Stimulated activated naive CD8-positive, alpha-beta T cell treated with anti-CD3 and anti-CD28 coated beads, Interleukin-15, Interleukin-2, amounts not matched to agents 100 ng/mL and 50 ng/mL, for 24 hours (primary cell): ENCODE results near the gene CDH23.

Experiments used
- H3K27ac Mint-ChIP-seq: one replicate; pipeline ENCODE4 v1.8.0; 2021; ENCODE audit warnings: mild to moderate bottlenecking, mixed read lengths
- H3K27me3 Mint-ChIP-seq: one replicate; pipeline ENCODE4 v1.8.0; 2021; ENCODE audit warnings: mixed read lengths
- H3K36me3 Mint-ChIP-seq: one replicate; pipeline ENCODE4 v1.8.0; 2021; ENCODE audit warnings: low read depth, mixed read lengths
- H3K4me1 Mint-ChIP-seq: one replicate; pipeline ENCODE4 v1.8.0; 2021; ENCODE audit warnings: low read depth, mixed read lengths
- H3K4me3 Mint-ChIP-seq: one replicate; pipeline ENCODE4 v1.8.0; 2021; ENCODE audit warnings: mild to moderate bottlenecking, mixed read lengths
- H3K9me3 Mint-ChIP-seq: one replicate; pipeline ENCODE4 v1.8.0; 2021; ENCODE audit warnings: mixed read lengths

The CDH23 gene

GRCh38 chr10:71708897-71709882 is 312.5 kb downstream of the CDH23 start:
- H3K36me3 Mint-ChIP-seq, result no peaks in the 10 kb centered on the region
- H3K4me1 Mint-ChIP-seq, result peaks cover 52% of the 10 kb centered on the region
- H3K4me3 Mint-ChIP-seq, result no peak overlapping the region
- no peaks in the 10 kb centered on the region for H3K9me3 Mint-ChIP-seq
- no peaks in the 10 kb centered on the region for H3K27me3 Mint-ChIP-seq
- peak overlapping the region; percentile 32 for H3K27ac Mint-ChIP-seq

- Mint-ChIP-seq H3K4me1 (peaks cover 63% of the 10 kb centered on the region), H3K36me3 (no peaks in the 10 kb centered on the region), H3K27ac (peak overlapping the region; percentile 57), H3K27me3 (no peaks in the 10 kb centered on the region), H3K4me3 (no peak overlapping the region), H3K9me3 (no peaks in the 10 kb centered on the region)
Measured at GRCh38 chr10:71710519-71710918, 313.8 kb downstream of the CDH23 start.

GRCh38 chr10:71711052-71711623 is 314.4 kb downstream of the CDH23 start:
- H3K4me1 Mint-ChIP-seq, result peaks cover 69% of the 10 kb centered on the region
- H3K4me3 Mint-ChIP-seq, result no peak overlapping the region
- peak overlapping the region; percentile 99 for H3K27ac Mint-ChIP-seq
- no peaks in the 10 kb centered on the region for H3K27me3 Mint-ChIP-seq
- H3K36me3 Mint-ChIP-seq, result no peaks in the 10 kb centered on the region
- no peaks in the 10 kb centered on the region for H3K9me3 Mint-ChIP-seq

- H3K4me3 Mint-ChIP-seq, result no peak overlapping the region
- H3K4me1 Mint-ChIP-seq, result peaks cover 77% of the 10 kb centered on the region
- H3K27ac Mint-ChIP-seq, result peak overlapping the region; percentile 99
- H3K36me3 Mint-ChIP-seq, result no peaks in the 10 kb centered on the region
- H3K27me3 Mint-ChIP-seq, result no peaks in the 10 kb centered on the region
- no peaks in the 10 kb centered on the region for H3K9me3 Mint-ChIP-seq
Measured at GRCh38 chr10:71712170-71712569, 315.4 kb downstream of the CDH23 start.

GRCh38 chr10:71712572-71713134 is 315.9 kb downstream of the CDH23 start:
- Mint-ChIP-seq H3K27me3 (no peaks in the 10 kb centered on the region), H3K36me3 (no peaks in the 10 kb centered on the region), H3K4me1 (peaks cover 79% of the 10 kb centered on the region), H3K27ac (peak overlapping the region; percentile 99), H3K4me3 (peak overlapping the region; percentile 77), H3K9me3 (no peaks in the 10 kb centered on the region)

GRCh38 chr10:71713135-71714030 is 316.7 kb downstream of the CDH23 start:
- Mint-ChIP-seq H3K36me3 (no peaks in the 10 kb centered on the region), H3K4me3 (peak overlapping the region; percentile 77), H3K9me3 (no peaks in the 10 kb centered on the region), H3K4me1 (peaks cover 74% of the 10 kb centered on the region), H3K27me3 (no peaks in the 10 kb centered on the region), H3K27ac (peak overlapping the region; percentile 99)

GRCh38 chr10:71714031-71714410 is 317.3 kb downstream of the CDH23 start:
- Mint-ChIP-seq H3K36me3 (no peaks in the 10 kb centered on the region), H3K4me1 (peaks cover 69% of the 10 kb centered on the region), H3K4me3 (peak overlapping the region; percentile 77), H3K9me3 (no peaks in the 10 kb centered on the region), H3K27ac (peak overlapping the region; percentile 99), H3K27me3 (no peaks in the 10 kb centered on the region)

GRCh38 chr10:71714592-71714991 is 317.9 kb downstream of the CDH23 start:
- Mint-ChIP-seq H3K4me3 (peak overlapping the region; percentile 77), H3K36me3 (no peaks in the 10 kb centered on the region), H3K27me3 (no peaks in the 10 kb centered on the region), H3K27ac (peak overlapping the region; percentile 99), H3K9me3 (no peaks in the 10 kb centered on the region), H3K4me1 (peaks cover 64% of the 10 kb centered on the region)

- peak overlapping the region; percentile 32 for H3K4me3 Mint-ChIP-seq
- peaks cover 60% of the 10 kb centered on the region for H3K4me1 Mint-ChIP-seq
- no peaks in the 10 kb centered on the region for H3K36me3 Mint-ChIP-seq
- H3K27me3 Mint-ChIP-seq, result no peaks in the 10 kb centered on the region
- H3K27ac Mint-ChIP-seq, result peak overlapping the region; percentile 75
- H3K9me3 Mint-ChIP-seq, result no peaks in the 10 kb centered on the region
Measured at GRCh38 chr10:71715026-71715425, 318.3 kb downstream of the CDH23 start.

GRCh38 chr10:71715860-71716259 is 319.1 kb downstream of the CDH23 start:
- Mint-ChIP-seq H3K27ac (peak overlapping the region; percentile 67), H3K4me1 (peaks cover 59% of the 10 kb centered on the region), H3K4me3 (peak overlapping the region; percentile 32), H3K36me3 (no peaks in the 10 kb centered on the region), H3K9me3 (no peaks in the 10 kb centered on the region), H3K27me3 (no peaks in the 10 kb centered on the region)

- H3K4me1 Mint-ChIP-seq, result peaks cover 62% of the 10 kb centered on the region
- no peak overlapping the region for H3K4me3 Mint-ChIP-seq
- no peaks in the 10 kb centered on the region for H3K36me3 Mint-ChIP-seq
- no peaks in the 10 kb centered on the region for H3K27me3 Mint-ChIP-seq
- peak overlapping the region; percentile 67 for H3K27ac Mint-ChIP-seq
- H3K9me3 Mint-ChIP-seq, result no peaks in the 10 kb centered on the region
Measured at GRCh38 chr10:71716426-71716825, 319.7 kb downstream of the CDH23 start.

GRCh38 chr10:71717056-71717455 is 320.3 kb downstream of the CDH23 start:
- H3K4me3 Mint-ChIP-seq, result no peak overlapping the region
- peak overlapping the region; percentile 63 for H3K27ac Mint-ChIP-seq
- H3K4me1 Mint-ChIP-seq, result peaks cover 58% of the 10 kb centered on the region
- no peaks in the 10 kb centered on the region for H3K9me3 Mint-ChIP-seq
- no peaks in the 10 kb centered on the region for H3K36me3 Mint-ChIP-seq
- no peaks in the 10 kb centered on the region for H3K27me3 Mint-ChIP-seq

- Mint-ChIP-seq H3K36me3 (no peaks in the 10 kb centered on the region), H3K4me1 (peaks cover 54% of the 10 kb centered on the region), H3K4me3 (no peak overlapping the region), H3K27ac (peak overlapping the region; percentile 63), H3K27me3 (no peaks in the 10 kb centered on the region), H3K9me3 (no peaks in the 10 kb centered on the region)
Measured at GRCh38 chr10:71717551-71717951, 320.8 kb downstream of the CDH23 start.

GRCh38 chr10:71718165-71718698 is 321.5 kb downstream of the CDH23 start:
- Mint-ChIP-seq H3K4me1 (peaks cover 54% of the 10 kb centered on the region), H3K9me3 (no peaks in the 10 kb centered on the region), H3K27ac (no peak overlapping the region), H3K36me3 (no peaks in the 10 kb centered on the region), H3K27me3 (no peaks in the 10 kb centered on the region), H3K4me3 (no peak overlapping the region)
